GM18951 (cell line): ENCODE results near the gene IQUB.
"Not testable (repeated sequence)": the region's sequence is repeated elsewhere in the genome, so short reads cannot be mapped to it uniquely, and the experiment has no call there.

Experiments used
- POLR2A ChIP-seq: IDR thresholded peaks from 4 replicates; pipeline ENCODE4 v1.6.1; 2011; ENCODE audit warnings: mild to moderate bottlenecking; ENCODE audit not compliant: insufficient read length, insufficient read depth; ENCODE audit errors: extremely low read depth
- in situ Hi-C: fragments of 300-500 bp; cut with MboI; formaldehyde crosslinking; loops from one replicate; pipeline ENCODE4 v1.12.0; 2022; ENCODE audit warnings: low sequenced_read_pairs, mixed read lengths, inconsistent platforms; ENCODE audit not compliant: unreplicated experiment

IQUB gene

GRCh38 chr7:123533929-123534382 is 439 bp downstream of the IQUB start:
- no peak for TF ChIP-seq POLR2A
- in situ Hi-C loops: no loop called here

GRCh38 chr7:123533553-123533917 is 860 bp downstream of the IQUB start:
- in situ Hi-C loops: no loop called here
- no peak for TF ChIP-seq POLR2A

- in situ Hi-C loops: not testable (repeated sequence)
These were observed 1.4 kb downstream of the IQUB start for GRCh38 chr7:123532788-123533552.

GRCh38 chr7:123532343-123532742 is 2.1 kb downstream of the IQUB start:
- in situ Hi-C loops: not testable (repeated sequence)

- in situ Hi-C loops: not testable (repeated sequence)
These were observed 4.3 kb downstream of the IQUB start for GRCh38 chr7:123530035-123530591.

DNA sequence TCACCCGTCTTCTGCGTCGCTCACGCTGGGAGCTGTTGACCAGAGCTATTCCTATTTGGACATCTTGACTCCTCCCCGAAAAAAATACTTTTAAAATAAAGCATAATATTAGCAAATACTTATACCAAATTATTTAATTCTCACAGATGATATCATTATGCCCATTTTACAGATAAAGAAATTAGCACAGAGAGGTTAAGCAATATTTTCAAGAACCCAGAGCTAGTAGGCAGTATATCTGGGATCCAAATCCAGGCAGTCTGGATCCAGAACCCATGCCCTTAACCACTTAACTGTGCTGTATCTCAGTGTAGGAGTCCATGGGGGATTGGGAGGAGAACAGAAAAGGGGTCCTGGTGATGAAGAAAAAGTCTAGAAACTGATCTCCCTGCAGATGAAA is 6.1 kb downstream of the IQUB start:
- TF ChIP-seq POLR2A: no peak
- in situ Hi-C loops: no loop called here

GRCh38 chr7:123527712-123528225 is 6.6 kb downstream of the IQUB start:
- in situ Hi-C loops: not testable (repeated sequence)

GRCh38 chr7:123526533-123526932 is 7.9 kb downstream of the IQUB start:
- in situ Hi-C loops: not testable (repeated sequence)

- in situ Hi-C loops: no loop called here
- no peak for TF ChIP-seq POLR2A
These were observed 12.3 kb downstream of the IQUB start for GRCh38 chr7:123522066-123522465.

DNA sequence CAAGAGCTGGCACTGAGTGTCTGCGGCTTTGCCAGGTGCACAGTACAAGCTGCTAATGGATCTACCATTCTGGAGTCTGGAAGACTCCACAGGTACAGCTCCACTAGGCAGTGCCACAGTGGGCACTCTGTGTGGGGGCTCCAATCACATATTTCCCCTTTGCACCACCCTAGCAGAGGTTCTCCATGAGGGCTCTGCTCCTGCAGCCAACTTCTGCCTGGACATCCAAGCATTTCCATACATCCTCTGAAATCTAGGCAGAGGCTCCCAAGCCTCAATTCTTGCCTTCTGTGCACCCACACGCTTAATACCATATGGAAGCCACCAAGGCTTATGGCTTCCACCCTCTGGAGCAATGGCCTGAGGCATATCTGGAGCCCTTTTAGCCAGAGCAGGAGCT is 29.2 kb downstream of the IQUB start:
- in situ Hi-C loops: no loop called here
- no peak for TF ChIP-seq POLR2A

- in situ Hi-C loops: no loop called here
- TF ChIP-seq POLR2A: no peak
These were observed 32.2 kb downstream of the IQUB start for GRCh38 chr7:123502201-123502600.

GRCh38 chr7:123500878-123501489 is 33.4 kb downstream of the IQUB start:
- in situ Hi-C loops: no loop called here
- no peak for TF ChIP-seq POLR2A

DNA sequence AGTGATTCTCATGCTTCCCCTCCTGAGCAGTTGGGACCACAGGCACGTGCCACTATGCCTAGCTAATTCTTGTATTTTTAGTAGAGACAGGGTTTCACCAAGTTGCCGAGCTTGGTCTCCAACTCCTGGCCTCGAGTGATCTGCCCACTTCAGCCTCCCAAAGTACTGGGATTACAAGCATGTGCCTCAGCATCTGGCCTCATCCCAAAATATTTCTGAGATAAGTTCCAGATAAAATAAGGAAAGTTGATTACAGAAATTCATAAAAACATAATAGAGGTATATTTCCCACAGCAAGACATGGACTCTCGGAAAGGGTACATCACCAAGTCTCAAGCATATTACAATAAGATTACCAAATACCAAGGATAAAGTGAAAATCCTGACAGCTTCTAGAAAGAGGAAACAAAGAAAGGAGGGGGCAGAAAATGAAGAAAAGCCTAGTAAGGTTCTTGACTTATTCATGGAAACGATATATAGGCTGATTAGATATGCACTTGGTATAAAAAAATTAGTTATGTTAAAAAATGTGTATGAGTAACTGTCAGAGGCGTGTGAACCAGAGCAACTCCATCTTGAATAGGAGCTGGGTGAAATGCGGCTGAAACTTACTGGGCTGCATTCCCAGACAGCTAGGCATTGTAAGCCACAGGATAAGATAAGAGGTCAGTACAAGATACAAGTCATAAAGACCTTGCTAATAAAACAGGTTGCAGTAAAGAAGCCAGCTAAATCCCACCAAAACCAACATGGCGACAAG is 35.0 kb downstream of the IQUB start:
- no peak for TF ChIP-seq POLR2A
- in situ Hi-C loops: no loop called here

DNA sequence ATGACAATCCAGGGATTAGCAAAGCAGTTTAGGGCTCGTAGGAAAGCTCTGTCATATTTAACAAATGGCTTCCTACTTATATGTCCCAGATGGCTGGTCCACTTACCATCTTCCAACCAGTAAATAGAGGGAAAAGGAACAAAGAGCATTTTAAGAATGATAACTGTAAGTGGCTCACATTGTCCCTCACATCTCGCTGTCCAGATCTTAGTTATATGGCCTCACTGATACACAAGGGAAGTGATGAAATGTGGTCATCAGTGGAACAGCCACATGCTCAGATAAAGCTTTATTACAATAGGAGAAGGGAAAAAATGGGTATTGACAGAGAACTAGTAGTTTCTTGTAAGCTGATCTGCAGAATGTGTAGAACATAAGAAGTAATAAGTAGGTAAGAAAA is 35.8 kb downstream of the IQUB start:
- in situ Hi-C loops: no loop called here
- TF ChIP-seq POLR2A: no peak
